ENCODE measurements around the gene NONO.

- TF ChIP-seq TFCP2L1 (CRISPR knock-in tag; IDR thresholded peaks at IDR 0.05) (no peak), E2F6 (IDR thresholded peaks at IDR 0.05; ENCODE audit: borderline replicate concordance, low read depth) (no peak)
Measured at GRCh38 chrX:71245159-71245558, 38.3 kb upstream of the NONO start.
